H4 (cell line): ENCODE measurements around the gene SLC6A13. TPM values are rescaled to one million over a fixed set of nuclear protein-coding genes. Genes with fewer than 3 reads are reported as not detected.
"Not testable (repeated sequence)": the region's sequence is repeated elsewhere in the genome, so short reads cannot be mapped to it uniquely, and the experiment has no call there.

Experiments used
- DNase-seq: peaks from one replicate; pipeline ENCODE4 v3.0.0-alpha.2; 2015; ENCODE audit warnings: low spot score
- total RNA-seq: library from RNA; depleted of rRNA; stranded (reverse); fragments of >200 nt; shearing (Covaris generic); gene quantifications from 2 replicates; pipeline ENCODE4 v1.2.3, GENCODE V29; 2014

Gene SLC6A13
- total RNA-seq, 1 experiment from 2014 or later: 0.27 TPM

DNA sequence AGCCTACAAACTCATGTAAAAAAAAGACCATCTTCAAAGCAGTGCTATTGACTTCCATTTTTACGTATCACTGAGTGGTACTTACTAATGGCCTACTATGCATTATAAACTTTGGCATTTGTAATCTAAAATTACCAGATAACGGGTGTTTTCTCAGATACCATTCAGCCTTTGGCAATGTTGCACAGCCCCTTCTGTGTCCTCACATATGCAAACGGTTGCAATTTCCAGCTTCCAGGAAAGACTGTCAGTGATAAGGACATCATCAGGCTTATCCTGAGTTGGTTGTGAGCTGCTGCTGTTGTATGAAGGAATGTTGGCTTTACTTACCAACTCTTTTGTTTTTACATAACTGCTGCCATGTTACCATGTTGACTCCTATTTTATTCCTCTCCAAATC, 1.6 kb upstream of the SLC6A13 start:
- no peak for DNase-seq

DNA sequence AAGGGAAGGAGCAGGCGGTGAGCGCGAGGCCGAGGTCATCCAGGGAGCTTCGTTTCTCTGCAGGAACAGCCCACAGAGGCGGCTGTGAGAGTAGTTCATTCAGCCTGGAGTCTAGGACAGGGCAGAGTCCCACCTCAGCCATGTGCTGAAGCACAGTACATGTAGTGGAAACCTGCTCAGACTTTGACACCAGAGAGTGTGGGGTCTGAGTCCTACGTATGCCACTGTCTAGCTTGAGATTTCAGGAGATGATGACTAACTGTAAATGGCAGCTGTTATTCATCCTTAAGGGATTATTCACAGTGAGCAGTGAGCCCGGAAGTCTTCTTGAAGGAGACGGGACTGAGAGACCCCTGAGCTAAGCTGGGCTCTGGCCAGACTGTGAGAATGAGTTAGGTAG, 938 bp upstream of the SLC6A13 start:
- no peak for DNase-seq

DNA sequence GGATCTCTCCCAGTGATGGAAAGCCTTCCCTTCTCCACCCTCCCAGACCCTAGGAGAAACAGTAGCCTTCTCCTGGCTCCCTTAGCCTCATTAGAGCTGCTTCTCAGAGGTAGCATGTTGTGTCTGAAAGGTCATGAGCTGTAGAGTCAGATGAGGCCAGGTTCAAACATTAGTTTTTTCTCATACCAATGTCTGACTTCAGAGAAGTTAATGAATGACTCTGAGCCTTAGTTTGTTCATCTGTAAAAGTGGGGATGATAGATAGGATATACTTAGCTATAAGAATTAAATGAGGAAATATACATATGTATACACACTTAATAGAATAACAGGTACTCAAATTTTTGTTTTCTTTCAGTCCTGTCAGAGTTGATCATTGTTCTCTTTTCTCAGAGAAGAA, 523 bp downstream of the SLC6A13 start:
- DNase-seq: no peak

DNA sequence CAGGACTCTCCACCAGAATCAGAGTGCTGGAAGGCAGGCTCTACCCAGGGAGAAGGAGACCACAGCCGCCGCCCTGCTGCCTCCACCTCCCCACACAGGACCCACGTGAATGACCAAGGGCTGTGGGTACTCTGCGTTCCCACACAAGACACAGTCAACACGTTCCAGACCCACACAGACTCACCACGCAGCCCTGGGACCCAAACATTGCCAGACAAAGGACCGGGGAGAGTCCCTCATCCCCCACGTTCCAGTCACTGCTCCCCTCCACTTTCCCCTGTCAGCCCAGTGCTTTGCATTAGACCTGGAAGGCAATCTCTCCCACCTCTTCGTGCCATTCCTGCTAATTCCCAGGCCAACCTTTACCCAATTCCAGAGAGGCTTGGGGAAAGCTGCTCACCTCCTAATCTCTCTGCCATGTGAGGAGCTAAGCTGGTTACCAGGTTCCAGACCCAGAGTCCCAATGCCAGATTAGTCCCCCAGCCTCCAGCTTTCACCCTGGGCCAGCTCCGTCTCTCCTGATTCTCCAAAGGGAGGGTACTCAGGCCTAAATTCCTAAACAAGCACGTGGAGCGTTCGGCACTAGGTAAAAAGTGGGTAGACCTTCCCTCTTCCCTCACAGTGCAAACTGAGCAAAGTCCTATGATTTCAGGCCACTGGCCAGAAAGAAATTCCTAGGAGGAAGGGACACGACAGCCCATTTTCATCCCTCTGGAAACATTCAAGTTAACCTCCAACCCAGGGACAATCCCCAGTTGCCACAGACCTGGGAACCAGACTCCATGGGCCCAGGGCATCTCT, 4.9 kb downstream of the SLC6A13 start:
- DNase-seq: no peak

DNA sequence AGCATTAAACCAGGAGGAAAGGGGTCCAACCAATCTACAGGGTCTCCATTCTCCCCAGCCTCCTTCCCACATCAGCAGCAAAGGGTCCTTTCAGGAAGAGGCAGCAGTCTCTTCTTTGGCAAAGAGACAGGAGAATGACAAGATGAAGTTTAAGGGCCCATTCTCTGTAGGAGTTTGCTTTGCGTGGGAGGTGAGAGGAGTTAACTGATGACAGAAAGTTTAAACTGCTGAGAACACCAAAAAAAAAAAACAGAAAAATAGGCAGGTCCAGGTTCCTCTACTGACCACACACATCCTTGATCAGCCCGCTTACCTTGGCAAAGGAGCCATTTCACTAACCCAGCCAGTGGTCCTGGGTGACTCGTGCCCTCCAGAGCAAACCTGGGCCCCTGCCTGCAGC, 5.7 kb downstream of the SLC6A13 start:
- DNase-seq: no peak

DNA sequence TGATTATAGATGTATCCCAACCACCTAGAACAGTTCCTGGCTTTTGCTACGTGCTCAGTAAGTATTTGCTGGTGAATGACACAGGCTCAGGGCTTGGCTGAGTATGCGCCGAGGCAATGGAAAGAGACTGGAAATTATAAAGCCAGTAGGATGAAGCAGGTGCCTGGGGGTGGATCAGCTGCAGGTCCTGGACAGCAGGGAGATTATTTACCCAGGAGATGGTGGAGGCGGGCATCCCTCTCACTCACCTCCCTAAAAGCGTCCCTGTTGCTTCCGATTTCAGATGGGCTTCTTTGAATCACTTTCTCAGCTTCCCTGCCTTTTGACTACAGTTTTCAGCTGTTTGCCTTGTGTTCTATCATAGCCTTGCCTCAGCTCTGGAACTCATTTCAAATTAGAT, 6.4 kb downstream of the SLC6A13 start:
- no peak for DNase-seq

DNA sequence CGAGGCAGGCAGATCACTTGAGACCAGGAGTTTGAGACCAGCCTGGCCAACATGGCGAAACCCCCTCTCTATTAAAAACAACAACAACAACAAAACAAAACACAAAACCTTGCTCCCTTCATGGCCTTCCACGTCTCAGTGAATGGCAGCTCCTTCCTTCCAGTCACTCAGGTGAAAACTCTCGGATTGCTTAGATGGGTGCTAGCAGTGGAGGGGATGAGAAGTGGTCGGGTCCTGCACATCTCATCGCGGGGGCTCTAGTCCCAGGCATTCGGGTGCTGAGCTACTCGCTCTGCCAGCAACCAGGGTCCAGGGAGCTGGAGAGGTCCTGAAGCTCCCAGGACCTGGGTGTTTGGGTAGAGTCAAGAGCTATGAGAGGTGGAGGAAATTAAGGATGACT, 7.7 kb downstream of the SLC6A13 start:
- DNase-seq: no peak

DNA sequence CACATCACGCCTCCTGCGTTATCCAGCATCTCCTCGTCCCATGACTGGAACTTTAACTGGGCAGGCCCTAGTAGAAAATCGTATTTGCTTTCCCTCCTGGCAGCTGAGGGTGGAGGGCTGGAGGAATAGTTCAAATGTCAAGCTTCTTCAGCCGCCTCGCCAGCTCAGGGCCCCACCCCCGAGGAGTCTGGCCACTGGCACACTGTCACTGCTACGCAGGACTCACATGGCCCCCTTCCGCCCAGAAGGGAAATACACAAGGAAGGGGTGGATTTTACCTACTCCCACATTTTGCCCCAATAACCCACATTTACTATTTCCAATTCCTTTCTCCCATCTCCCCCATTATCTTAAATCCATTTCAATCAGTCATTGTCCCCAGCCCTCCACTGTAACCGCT, 8.6 kb downstream of the SLC6A13 start:
- DNase-seq: no peak

DNA sequence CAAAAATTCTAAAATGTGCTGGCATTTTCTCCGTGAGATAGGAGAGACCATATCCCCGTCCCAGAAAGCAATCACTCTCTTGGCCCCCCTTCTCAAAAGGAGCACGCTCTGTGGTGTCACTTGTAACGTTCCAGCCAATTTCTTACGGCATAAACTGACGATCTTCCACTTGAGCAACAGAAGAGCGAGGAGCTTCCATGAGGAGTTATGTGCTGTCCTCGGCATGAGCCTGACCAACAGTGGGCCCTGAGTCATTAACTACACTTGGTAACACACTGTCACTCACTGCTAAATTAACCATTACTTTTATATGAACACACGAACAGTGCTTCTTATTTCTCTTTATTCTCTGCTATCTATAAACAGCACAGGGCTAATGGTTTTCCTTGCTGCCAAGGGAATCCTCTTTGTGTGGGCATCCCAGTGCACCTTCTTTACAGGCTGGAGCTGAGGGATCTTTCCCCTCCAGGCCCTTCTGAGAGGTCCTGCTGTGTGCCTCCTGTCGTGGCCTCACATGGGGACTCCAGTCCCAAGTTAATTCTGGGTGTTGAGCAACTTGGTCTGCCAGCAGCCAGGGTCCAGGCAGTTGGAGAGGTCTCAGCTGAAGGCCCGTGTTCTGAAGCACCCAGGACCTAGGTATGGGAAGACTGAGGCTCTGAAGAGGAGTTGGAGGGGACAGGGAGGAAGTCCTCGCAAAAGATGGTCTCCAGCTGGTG, 9.4 kb downstream of the SLC6A13 start:
- DNase-seq: no peak

DNA sequence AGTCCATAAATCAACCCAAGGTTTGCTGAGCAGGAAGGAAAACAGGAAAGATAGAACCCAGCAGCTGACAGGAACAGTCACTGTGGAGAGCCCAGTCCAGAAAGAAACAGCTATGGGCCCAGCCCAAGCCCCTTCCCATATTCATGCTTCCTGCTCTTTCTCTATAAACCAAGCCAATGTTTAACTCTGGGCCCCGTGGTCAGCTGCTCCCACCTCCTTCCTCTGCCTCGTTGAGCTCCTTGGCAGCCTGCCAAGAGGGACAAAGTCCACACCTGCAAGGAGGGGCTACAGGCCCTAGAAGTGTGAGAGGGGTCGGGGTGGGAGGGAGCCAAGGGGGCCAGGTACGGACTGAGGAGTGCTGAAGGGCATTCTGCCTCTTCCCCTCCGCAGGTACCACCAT, 10.0 kb downstream of the SLC6A13 start:
- no peak for DNase-seq

DNA sequence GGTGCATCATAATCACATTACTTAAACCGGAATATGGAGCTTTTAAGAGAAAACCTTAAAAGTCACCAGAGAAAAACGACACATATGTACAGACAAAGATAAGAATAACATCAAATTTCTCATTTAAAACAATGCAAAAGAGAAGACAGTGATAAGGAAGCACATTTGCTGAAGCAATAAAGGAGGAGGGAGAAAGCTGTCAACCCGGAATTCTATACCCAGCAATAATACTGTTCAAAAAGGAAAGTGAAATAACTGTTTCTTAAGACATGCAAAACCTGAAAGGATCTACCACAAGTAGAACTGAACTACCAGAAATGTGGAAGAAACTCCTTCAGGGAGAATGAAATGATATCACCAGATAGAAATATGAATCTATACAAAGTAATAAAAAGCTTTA, 15.4 kb downstream of the SLC6A13 start:
- no peak for DNase-seq

DNA sequence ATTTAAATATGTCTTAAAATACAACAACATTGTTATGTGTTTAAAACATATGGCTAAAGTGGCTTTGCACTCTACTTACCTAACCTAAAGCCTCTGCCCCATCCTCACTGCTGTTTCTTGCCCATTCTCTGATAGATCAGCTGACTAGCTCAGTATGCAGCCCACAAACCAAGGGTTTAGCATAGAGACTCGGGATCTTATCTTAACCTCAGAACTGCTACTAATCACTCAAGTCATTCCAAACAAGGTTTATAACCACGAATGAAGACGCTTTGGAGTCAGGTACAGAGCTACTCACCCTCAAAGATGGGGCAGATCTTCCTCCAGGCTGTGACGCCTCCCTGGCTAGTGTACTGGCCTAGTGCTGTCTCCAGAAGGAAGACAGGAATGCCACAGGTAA, 19.3 kb downstream of the SLC6A13 start:
- DNase-seq: no peak

DNA sequence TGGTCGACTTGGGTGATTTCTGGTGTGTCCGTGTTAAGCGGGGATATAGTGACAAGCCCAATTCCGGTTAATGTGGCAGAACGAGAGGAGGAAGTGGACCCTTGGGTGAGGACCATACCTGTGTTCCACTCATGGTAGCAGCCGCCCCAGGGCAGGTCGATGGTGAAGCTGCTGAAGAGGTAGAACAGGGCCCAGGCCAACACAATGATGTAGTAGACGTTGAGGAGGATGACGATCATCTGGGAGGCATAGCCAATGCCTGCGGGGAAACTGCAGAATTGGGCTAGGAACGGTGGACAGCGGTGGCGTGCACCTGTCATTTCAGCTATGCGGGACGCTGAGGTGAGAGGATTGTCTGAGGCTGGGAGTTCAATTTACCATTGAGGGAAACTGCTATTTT, 20.1 kb downstream of the SLC6A13 start:
- no peak for DNase-seq

DNA sequence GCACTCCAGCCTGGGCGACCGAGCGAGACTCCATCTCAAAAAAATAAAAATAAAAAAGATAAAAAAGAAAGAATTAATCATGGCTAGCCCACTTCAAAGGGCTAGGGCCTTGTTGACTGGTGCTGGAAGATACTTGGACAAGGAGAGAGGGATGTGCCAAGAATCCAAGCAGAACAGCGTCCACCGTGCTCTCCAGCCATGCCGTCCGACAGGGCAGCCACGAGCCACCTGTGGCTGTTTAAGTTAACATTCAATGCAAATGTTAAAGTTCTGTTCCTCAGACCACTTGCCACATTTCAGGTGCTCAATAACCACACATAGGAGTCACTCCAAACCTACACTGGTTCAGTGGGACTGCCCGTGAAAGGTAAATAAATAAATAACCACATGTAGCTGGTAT, 21.4 kb downstream of the SLC6A13 start:
- no peak for DNase-seq

DNA sequence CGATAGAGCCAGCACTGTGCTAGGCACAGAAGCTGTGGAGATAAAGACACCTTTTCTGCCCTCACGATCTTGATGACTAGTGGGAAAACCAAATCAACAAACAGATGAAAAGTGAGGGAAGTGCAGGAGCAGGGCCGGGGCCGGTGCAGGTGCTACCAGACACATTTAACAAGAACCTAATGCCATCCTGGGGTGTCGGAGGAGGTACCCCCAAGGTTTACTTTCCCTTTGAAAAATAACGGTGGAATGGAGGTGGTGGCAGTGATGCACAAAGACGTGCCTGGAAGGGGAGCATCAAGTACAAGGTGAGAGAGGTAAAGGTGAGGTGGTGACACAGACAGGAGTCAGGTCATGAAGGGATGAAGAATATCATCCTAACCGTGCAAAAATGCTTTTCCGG, 22.1 kb downstream of the SLC6A13 start:
- DNase-seq: no peak

DNA sequence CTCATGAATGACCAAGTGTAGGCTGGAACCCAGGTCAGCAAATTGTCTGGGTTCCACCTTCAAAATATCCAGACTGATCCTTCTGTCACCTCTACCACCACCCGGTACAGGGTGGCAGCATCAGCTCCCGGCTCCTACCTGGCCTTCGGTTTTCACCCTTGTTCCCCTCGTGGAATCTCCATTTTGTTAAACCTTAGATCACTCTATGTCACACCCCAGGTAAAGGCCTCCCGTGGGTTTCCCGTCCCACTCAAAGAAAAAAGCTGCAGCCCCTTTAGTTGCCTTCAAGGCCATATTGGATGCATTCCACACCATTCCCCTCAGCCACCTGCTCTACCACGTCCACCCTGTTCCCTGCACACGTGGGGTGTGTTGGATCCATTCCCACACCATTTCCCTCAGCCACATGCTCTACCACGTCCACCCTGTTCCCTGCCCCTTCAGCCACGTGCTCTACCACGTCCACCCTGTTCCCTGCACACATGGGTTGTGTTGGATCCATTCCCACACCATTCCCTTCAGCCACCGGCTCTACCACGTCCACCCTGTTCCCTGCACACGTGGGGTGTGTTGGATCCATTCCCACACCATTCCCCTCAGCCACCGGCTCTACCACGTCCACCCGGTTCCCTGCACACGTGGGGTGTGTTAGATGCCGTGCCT, 23.8 kb downstream of the SLC6A13 start:
- no peak for DNase-seq

DNA sequence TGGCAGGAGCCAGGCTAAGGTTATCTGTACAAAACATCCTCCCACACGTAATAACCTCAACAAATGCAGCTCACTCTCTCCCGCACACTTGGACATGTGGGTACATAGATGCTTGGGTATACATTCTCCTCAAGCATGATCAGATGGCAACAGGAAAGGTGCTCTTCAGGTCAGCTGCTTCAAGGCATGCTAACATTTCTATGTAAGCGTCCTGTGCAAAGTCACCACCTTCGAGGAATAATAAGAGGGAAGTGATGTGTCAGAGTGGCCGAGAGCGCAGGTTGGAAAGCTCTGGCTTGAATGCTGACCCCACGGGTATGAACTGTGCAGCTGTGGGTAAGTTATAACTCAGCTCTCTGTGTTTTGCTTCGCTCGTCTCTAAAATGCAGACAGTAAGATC, 24.5 kb downstream of the SLC6A13 start:
- no peak for DNase-seq

DNA sequence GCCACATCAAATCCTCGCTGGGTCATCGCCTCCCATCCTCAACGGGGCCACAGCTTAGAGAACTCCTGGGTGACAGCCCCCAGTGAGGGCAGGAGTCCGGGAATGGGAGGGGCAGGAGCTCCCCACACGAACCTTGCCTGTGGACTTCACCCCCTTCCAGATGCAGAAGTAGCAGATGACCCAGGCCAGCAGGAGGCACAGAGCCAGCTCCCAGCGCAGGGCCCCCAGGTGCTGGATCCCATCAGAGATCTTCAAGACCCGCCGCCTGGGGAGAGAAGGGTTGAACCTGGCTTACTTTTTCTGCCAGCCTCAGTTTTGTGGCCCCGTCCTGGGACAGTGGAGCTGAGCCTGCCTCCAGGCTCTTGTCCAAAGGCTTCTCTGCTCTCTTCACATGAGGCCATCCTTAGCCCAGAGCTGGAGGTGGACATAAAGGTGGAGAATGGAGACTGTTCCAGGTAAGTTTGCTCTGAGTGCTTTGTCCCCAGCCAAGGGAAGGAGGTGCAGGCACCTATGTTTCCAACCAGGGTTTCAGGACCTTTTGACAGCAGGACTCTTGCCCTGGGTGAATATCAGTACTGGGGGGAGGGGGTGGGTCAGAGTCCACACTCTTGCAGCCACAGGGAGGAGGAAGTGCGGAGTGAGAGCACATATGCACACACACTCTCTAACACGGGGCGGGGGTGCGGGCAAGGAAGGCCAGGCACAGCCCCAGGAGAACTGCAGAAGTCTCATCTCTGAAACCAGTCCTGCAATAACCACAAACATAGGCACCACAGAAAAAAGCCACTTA, 25.4 kb downstream of the SLC6A13 start:
- DNase-seq: no peak

DNA sequence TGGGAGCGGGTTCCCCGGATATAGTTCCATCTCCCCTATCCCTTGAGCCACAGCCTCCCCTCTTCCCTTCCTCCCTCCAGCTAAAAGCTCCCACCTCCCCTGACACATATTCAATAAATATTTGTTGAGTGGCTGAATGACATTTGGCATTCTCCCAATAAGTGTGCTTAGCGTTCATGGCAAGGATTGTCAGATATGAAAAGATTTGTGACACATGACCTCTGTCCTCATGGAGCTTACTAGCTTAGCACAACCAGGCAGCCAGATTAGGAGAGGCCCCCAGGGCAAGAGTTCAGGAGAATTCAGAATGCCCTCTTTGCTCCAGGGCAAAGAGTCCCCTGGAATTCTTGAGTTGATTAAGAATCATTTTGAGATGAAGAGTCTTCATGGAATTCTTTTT, 26.2 kb downstream of the SLC6A13 start:
- DNase-seq: no peak

DNA sequence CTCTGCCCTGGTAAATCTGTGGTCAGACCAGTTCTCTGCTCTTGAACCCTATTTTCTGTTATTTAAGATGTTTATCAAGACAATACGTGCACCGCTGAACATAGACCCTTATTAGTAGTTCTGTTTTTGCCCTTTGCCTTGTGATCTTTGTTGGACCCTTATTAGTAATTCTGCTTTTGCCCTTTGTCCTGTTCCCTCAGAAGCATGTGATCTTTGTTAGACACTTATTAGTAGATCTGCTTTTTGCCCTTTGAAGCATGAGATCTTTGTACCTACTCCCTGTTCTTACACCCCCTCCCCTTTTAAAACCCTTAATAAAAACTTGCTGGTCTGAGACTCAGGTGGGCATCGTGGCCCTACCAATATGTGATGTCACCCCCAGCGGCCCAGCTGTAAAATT, 26.7 kb downstream of the SLC6A13 start:
- DNase-seq: not testable (repeated sequence)

DNA sequence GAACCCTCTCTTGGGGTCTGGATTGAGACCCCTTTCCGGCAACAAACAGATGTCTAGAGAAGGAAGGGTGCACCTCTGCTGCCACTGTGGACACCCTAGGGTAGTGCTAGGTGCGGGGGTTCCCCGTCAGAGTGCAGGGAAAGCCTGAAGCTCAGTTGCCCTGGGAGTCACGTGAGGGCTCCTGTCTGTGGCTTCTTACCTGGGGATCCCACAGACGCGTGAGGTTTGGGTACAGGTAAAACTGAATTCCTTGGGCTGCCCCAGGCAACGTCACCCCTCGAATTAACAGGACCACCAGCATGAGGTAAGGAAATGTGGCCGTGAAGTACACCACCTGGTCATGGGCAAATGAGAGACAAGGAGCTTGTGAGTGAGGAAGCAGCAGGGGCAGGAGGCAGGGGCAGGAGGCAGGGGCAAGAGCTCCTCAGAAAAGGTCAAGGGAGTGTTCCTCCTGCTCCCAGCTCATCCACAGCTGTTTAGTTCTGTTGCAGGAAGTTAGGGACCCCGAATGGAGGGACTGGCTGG, 27.7 kb downstream of the SLC6A13 start:
- no peak for DNase-seq

DNA sequence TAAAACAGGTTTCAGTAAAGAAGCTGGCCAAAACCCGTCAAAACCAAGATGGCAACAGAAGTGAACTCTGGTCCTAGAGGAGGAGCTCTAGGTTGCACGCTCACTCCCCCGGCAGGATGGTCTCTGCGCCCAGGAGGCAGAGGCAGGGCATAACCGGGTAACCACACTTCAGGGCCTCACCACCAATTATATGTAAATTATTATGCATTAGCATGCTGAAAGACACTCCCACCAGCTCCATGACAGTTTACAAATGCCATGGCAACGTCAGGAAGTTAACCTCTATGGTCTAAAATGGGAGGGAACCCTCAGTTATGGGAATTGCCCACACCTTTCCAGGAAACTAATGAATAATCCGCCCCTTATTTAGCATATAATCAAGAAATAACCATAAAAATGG, 28.6 kb downstream of the SLC6A13 start:
- DNase-seq: no peak
